ENCODE data around the gene FAM168B.

The FAM168B gene

DNA sequence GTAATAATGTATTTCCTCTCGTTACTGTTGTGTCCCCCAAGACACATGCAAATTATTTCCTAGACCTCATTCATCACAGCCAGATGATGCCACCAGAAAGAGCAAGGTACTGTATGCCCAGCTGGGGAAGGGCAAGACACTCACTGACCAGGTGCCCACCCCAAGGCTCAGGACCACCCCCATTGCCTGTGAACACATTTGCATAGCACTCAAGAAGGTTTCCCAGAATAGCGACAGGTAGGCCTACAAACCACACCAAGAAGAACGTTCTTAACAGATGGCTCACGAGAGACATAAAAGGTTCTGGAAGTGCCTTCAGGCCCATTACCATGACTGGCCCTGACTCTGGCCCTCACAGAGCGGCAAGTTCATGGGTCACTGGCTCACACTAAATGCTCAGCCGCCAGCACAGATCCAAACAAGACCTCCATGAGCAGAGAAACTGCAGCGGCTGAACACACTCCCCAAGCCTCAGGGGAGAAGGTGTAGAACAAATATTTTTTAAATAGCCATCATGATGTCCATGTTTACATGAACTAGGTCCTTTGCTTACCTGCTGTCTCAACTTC is 44.0 kb downstream of the FAM168B start:
- no peak overlapping the region for H3K27ac ChIP-seq
- no peak for TF ChIP-seq CTCF (conservative IDR thresholded peaks at IDR 0.05)

DNA sequence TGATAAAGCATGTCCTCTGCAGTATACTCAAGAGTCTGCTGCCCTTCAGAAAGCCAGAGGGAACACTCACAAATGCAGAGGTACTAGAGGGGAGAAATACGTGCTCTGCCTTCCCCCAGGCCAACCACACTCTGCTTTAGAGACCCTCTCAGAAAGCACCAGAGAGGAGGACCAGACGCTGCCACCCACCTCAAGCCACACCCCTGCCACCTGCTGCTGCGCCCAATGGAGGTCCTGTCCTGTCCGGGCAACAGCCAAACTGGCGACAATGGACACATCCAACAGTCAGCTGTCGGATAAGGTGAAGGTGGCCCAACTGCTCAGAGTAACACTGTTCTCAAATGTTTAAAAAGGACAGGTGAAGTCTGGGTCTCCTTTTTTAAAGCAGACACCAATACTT is 44.6 kb downstream of the FAM168B start:
- no peak for TF ChIP-seq CTCF (conservative IDR thresholded peaks at IDR 0.05)

DNA sequence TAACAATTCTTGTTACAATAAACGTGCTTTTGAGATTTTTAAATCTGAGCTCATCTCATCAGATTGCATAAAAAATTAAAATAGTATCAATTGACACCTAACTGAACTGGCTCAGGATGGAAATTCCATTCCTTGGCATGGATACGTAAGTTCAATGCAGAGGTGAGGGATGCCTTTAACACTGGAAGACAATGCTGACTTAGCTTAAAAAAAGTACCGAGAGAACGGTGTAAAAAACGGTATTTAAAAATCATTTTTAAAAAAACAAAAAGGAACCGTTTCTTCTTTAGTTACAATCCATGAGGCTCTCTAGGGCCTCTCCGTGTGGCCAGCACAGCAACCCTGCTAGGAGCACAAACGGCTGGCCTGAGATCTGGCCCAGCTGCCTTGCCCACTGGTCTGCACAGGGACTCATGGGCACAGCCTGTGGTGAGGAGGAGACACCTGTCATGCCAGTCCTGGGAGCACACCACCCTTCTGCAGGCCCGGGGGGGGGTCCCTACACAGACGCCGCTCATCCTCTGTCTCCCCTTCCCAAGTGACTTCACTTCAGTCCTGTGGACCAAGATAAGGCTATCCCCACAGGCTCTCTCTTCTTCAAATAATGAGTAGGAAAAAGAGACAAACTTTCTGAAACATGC is 45.2 kb downstream of the FAM168B start:
- no peak for TF ChIP-seq CTCF (conservative IDR thresholded peaks at IDR 0.05)
- H3K27ac ChIP-seq, result no peak overlapping the region

More for the DNA sequence above, 44.6 kb downstream of the FAM168B start:
- H3K27ac ChIP-seq, result no peak overlapping the region

DNA sequence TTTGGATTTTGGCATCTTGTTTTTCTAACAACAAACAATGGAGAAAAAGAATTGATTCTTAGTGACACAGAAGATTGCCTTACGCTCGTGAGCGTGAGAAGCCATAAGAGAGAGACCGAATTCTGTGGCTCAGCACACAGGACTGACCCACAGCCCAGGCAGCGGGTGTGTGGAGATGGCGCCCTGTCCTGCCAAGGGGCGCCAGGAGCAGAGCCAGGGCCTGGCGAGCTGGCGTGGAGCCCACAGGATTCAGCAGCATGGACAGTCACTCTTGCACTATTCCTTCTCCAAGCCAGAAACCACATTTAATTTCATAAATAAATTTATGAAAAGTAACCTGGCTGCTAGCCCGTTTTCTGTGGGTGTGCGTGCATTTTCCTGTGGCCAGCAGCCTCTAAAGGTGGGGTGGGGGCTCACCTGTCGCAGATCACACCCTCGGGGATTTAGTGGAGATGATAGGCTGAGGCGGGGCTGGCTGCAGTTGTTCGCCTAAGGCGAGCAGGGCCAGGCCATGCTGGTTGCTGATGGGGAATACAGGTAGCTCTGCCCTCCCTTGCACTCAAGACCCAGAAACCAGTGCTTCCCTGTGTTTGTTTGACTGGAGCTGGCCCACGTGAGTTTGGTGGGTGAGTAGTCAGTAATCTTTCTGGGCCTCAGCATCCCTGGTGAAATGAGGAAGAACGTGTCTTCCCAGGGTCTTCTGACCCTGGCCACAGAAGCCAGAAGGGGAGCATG is 46.2 kb downstream of the FAM168B start:
- no peak overlapping the region for H3K27ac ChIP-seq
- TF ChIP-seq CTCF (conservative IDR thresholded peaks at IDR 0.05), result no peak

GRCh38 chr2:131046028-131046917 is 47.0 kb downstream of the FAM168B start:
- TF ChIP-seq CTCF (conservative IDR thresholded peaks at IDR 0.05), result no peak
- H3K27ac ChIP-seq, result no peak overlapping the region

DNA sequence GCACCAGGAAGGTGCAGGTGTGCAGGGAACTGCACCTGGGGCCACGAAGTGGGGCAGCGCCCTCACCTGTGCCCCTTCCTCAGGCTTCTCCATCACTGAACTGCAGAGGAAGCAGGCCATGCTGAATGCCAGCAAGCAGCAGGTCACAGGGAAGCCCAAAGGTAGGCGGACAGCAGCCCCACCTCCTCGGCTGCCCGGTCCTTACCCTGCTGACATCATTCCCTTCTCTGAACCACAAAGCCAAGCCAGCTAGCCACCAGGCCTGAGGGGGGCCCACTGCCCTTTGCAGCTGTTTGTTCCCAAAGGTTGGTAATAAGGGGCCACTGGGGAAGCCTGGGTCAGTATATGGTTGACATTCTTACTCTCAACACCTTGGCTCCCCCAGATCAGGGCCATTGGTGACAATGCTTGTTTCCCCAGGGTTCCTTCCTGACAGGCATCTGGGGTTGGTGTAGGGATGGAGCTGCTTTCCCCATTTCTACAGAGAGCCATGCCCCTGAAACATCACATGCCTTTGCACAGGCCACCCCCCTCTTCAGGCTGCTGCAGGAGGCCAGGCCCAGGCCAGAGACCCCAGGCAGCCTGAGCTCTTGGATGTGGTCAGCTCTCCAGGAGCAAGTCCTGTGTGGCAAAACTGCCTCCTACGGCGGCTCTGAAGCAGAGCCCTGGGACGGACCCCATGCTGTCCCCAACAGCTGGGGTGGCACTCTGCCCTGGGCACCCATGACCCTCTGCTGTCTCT is 47.8 kb downstream of the FAM168B start:
- no peak for TF ChIP-seq CTCF (conservative IDR thresholded peaks at IDR 0.05)
- H3K27ac ChIP-seq, result no peak overlapping the region

All from VCaP (cell line).